Measurements from ENCODE around the gene ZNF790. TPM values are rescaled to one million over a fixed set of nuclear protein-coding genes. Genes with fewer than 3 reads are reported as not detected.

The ZNF790 gene
- 0.08 to 0.35 TPM (median 0.23 TPM) in 5 replicates for total RNA-seq (2022; extraction: Qiagen RNA extraction; ENCODE audit: low read depth)

DNA sequence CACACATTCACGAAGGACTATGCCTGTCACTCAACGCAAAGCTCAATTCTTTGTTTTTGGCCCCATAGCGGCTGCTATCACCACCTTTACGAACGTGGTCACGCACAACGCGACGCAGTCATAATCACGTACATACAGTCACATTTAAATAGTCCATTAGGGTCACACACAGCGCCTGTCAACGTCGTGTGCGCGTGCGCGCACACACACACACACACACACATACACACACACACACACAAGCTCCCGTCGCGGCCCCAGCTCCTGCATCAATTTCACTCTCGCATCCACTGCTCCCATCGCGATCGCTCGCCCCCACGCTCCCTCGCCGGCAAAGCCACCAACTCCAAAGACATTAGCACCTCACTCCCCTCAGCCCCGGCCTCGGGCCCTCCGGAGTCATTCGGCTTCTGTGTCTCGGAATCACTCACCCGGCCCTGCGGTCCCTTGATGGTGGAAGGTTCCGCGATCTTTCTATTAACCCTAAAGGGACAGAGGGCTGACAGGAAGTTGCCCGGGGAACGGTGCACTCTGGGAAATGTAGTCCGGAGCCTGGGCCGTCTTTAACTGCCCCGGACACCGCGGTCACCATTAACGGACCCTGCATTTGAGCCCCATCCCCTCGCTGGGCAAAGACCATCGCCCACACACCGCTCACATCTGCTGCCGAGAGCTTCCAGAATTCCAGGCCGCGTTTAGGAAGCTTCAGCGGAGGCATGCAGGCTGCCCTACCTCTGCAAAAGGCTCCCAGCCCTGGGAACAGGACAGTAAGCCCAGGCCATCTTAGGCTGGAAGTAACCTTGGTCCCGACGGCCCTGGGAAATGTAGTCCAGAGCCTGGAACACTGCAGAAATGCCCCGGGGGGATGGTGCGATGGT is at the start of gene ZNF790:
Gene ZNF790 (minus strand): TSS at position 482 of the 878 bp plus-strand sequence. CDS start 12,768 bp downstream, outside the sequence.

GRCh38 chr19:36850559-36851442 is 12.6 kb upstream of the ZNF790 start, which contains the start of gene ZNF345:
Gene ZNF345 (plus strand): TSS chr19:36850876. CDS start chr19:36876831, 25,955 bp downstream.

GRCh38 chr19:36772311-36773222 is 65.6 kb downstream of the ZNF790 start, which contains the start of gene ZNF850:
Gene ZNF850 (minus strand): TSS chr19:36772807. CDS start chr19:36762606, 10,201 bp downstream.

Other genes starting within 250 kb of the ZNF790 start
- 0.03 to 0.05 TPM in 2 of 5 replicates, not detected in the others for gene ZNF382, start 233.1 kb downstream of the ZNF790 start, total RNA-seq (2022; extraction: Qiagen RNA extraction; ENCODE audit: low read depth)
- gene ZNF461, start 171.6 kb downstream of the ZNF790 start, total RNA-seq (2022; extraction: Qiagen RNA extraction; ENCODE audit: low read depth) = 6.8 to 10.4 TPM (median 8.1 TPM) in 5 replicates
- 9.1 to 10.6 TPM (median 9.7 TPM) in 5 replicates for gene ZNF567, start 150.8 kb downstream of the ZNF790 start, total RNA-seq (2022; extraction: Qiagen RNA extraction; ENCODE audit: low read depth)
- 0.44 to 0.88 TPM (median 0.77 TPM) in 5 replicates for gene ZNF850, start 65.6 kb downstream of the ZNF790 start, total RNA-seq (2022; extraction: Qiagen RNA extraction; ENCODE audit: low read depth)
- gene ZNF345, start 12.5 kb upstream of the ZNF790 start, total RNA-seq (2022; extraction: Qiagen RNA extraction; ENCODE audit: low read depth) = 0.07 to 0.53 TPM (median 0.34 TPM) in 5 replicates
- 0.33 to 0.51 TPM (median 0.49 TPM) in 5 replicates for gene ZNF829, start 77.9 kb upstream of the ZNF790 start, total RNA-seq (2022; extraction: Qiagen RNA extraction; ENCODE audit: low read depth)
- gene ZNF568, start 77.9 kb upstream of the ZNF790 start, total RNA-seq (2022; extraction: Qiagen RNA extraction; ENCODE audit: low read depth) = 0.87 to 1.7 TPM (median 1.2 TPM) in 5 replicates
- gene ZNF420, start 240.0 kb upstream of the ZNF790 start, total RNA-seq (2022; extraction: Qiagen RNA extraction; ENCODE audit: low read depth) = 3.5 to 6.2 TPM (median 4.7 TPM) in 5 replicates